PC-3 (cell line): ENCODE data around the gene CNIH4. TPM values are rescaled to one million over a fixed set of nuclear protein-coding genes. Genes with fewer than 3 reads are reported as not detected.

Experiments used
- ATAC-seq: fragments of 200-7000 bp; cut with Tn5 transposase; 2 replicates; pipeline ENCODE4 v1.9.1; 2020; ENCODE audit warnings: mild to moderate bottlenecking, moderate library complexity
- BruUV-seq: library from RNA; stranded (reverse); fragments of 400-500 nt; replicated peaks from 2 replicates; lab custom pipeline; 2021; lab: Mats Ljungman, UMichigan
- CTCF ChIA-PET: fragments of 300-600 bp; sonication (Branson Sonifier 250); formaldehyde crosslinking; loops from one replicate; lab custom pipeline; 2022; ENCODE audit warnings: antibody characterized with exemption; lab: Charles Lee
- POLR2A ChIA-PET: fragments of 300-600 bp; sonication (Branson Sonifier 250); formaldehyde crosslinking; loops from one replicate; lab custom pipeline; 2022; ENCODE audit warnings: antibody characterized with exemption; ENCODE audit not compliant: unreplicated experiment; lab: Charles Lee
- DNase-seq: peaks from one replicate; pipeline ENCODE4 v3.0.0-alpha.2; 2015
- H2AFZ ChIP-seq: fragments of 300-600 bp; sonication (generic); 2 replicates; pipeline ENCODE4 v1.6.0; 2016; ENCODE audit warnings: antibody characterized with exemption, low read length
- H3F3A ChIP-seq: fragments of 300-600 bp; sonication (generic); one replicate; pipeline ENCODE4 v1.6.0; 2017; ENCODE audit warnings: antibody characterized with exemption, low read length, control low read depth, mild to moderate bottlenecking; ENCODE audit not compliant: unreplicated experiment
- H3K27ac ChIP-seq: fragments of 300-600 bp; sonication (generic); 2 replicates; pipeline ENCODE4 v1.5.1; 2016; ENCODE audit warnings: mild to moderate bottlenecking, low read length
- H3K27me3 ChIP-seq: fragments of 300-600 bp; sonication (generic); 2 replicates; pipeline ENCODE4 v1.6.1; 2016; ENCODE audit warnings: low read length, mixed read lengths
- H3K36me3 ChIP-seq: fragments of 300-600 bp; sonication (generic); 2 replicates; pipeline ENCODE4 v1.6.1; 2016; ENCODE audit warnings: low read depth, mixed run types, low read length, mixed read lengths
- H3K4me1 ChIP-seq: fragments of 300-600 bp; sonication (generic); 2 replicates; pipeline ENCODE4 v1.5.1; 2016; ENCODE audit warnings: low read length; ENCODE audit not compliant: insufficient read depth
- H3K4me2 ChIP-seq: fragments of 300-600 bp; sonication (generic); 2 replicates; pipeline ENCODE4 v1.6.0; 2016; ENCODE audit warnings: low read length
- H3K4me3 ChIP-seq: fragments of 300-600 bp; sonication (generic); 2 replicates; pipeline ENCODE4 v1.5.1; 2016; ENCODE audit warnings: mild to moderate bottlenecking, low read length, mixed read lengths
- H3K79me2 ChIP-seq: fragments of 300-600 bp; sonication (generic); 2 replicates; pipeline ENCODE4 v1.6.1; 2017; ENCODE audit warnings: low read length, mixed read lengths
- H3K9ac ChIP-seq: fragments of 300-600 bp; sonication (generic); 2 replicates; pipeline ENCODE4 v1.6.0; 2016; ENCODE audit warnings: mild to moderate bottlenecking, low read length
- H3K9me2 ChIP-seq: fragments of 300-600 bp; sonication (generic); replicated peaks from 2 replicates; pipeline ENCODE4 v1.6.1; 2016; ENCODE audit warnings: mixed run types, low read length, mixed read lengths
- H3K9me3 ChIP-seq: fragments of 300-600 bp; sonication (generic); 2 replicates; pipeline ENCODE4 v1.6.1; 2016; ENCODE audit warnings: low read length, mixed read lengths
- H4K20me1 ChIP-seq: fragments of 300-600 bp; sonication (generic); 2 replicates; pipeline ENCODE4 v1.6.1; 2016; ENCODE audit warnings: low read length, mixed read lengths
- EZH2 ChIP-seq: fragments of 300-600 bp; sonication (generic); IDR thresholded peaks from one replicate; pipeline ENCODE4 v1.6.1; 2017; ENCODE audit warnings: antibody characterized with exemption, mild to moderate bottlenecking, low read length; ENCODE audit not compliant: unreplicated experiment
- EZH2phosphoT487 ChIP-seq: fragments of 300-600 bp; sonication (generic); IDR thresholded peaks from 2 replicates; pipeline ENCODE4 v1.6.1; 2018; ENCODE audit warnings: mild to moderate bottlenecking, antibody characterized with exemption, low read length, borderline replicate concordance
- intact Hi-C: fragments of 100-400 bp; cut with micrococcal nuclease; formaldehyde crosslinking; loops from 2 replicates; pipeline ENCODE4 v1.9.0; 2023
- total RNA-seq: library from RNA; depleted of rRNA; stranded (reverse); fragments of >200 nt; gene quantifications from 2 replicates; pipeline ENCODE4 v1.2.3, GENCODE V29; 2014
- TF ChIP-seq, protein P1 (sequence below): fragments of 300-600 bp; sonication (generic); conservative IDR thresholded peaks from 2 replicates; pipeline ENCODE4 v1.5.1; 2017; ENCODE audit warnings: antibody characterized with exemption, low read depth, mild to moderate bottlenecking, low read length

CNIH4 gene
- total RNA-seq, 1 experiment from 2014 or later = 89.9 TPM

DNA sequence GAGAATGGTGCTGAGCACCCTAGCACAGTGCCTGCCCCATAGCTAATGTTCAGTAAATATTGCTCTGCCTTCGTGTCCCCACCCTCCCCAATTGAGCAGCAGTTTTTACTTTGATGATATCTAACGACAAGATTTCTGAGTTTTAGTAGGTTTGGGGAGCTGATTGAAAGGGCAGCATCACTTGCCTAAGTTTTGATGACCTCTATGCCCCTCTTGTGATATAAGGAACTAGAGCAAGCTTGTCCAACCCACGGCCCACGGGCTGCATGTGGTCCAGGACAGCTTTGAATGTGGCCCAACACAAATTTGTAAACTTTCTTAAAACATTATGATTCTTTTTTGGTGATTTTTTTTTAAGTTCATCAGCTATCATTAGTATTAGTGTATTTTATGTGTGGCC lies 1.6 kb downstream of the CNIH4 start:
- no TSS peak for BruUV-seq
- TF ChIP-seq EZH2phosphoT487 (no peak), EZH2 (no peak)
- TF ChIP-seq, protein P1, sequence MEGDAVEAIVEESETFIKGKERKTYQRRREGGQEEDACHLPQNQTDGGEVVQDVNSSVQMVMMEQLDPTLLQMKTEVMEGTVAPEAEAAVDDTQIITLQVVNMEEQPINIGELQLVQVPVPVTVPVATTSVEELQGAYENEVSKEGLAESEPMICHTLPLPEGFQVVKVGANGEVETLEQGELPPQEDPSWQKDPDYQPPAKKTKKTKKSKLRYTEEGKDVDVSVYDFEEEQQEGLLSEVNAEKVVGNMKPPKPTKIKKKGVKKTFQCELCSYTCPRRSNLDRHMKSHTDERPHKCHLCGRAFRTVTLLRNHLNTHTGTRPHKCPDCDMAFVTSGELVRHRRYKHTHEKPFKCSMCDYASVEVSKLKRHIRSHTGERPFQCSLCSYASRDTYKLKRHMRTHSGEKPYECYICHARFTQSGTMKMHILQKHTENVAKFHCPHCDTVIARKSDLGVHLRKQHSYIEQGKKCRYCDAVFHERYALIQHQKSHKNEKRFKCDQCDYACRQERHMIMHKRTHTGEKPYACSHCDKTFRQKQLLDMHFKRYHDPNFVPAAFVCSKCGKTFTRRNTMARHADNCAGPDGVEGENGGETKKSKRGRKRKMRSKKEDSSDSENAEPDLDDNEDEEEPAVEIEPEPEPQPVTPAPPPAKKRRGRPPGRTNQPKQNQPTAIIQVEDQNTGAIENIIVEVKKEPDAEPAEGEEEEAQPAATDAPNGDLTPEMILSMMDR = no peak
- peak overlapping the region; percentile 82 for H3K4me2 ChIP-seq
- no peaks in the 10 kb centered on the region for H3K9me2 ChIP-seq
- H3K79me2 ChIP-seq = peaks cover 65% of the 10 kb centered on the region
- H3K9ac ChIP-seq = peak overlapping the region; percentile 83
- ChIA-PET POLR2A (interaction anchor here (0.7 kb wide), 1 partner anchor 9 kb away, joined by 3 read pairs; no protein-coding TSS in a partner anchor), CTCF (no interaction called here)
- H3K27ac ChIP-seq = no peak overlapping the region
- H3K36me3 ChIP-seq = no peaks in the 10 kb centered on the region
- DNase-seq = no peak
- H4K20me1 ChIP-seq = no peaks in the 10 kb centered on the region
- peak overlapping the region; percentile 68 for H3K4me3 ChIP-seq
- peak overlapping the region; percentile 97 for H2AFZ ChIP-seq
- ATAC-seq = no peak
- H3K9me3 ChIP-seq = no peaks in the 10 kb centered on the region
- no peaks in the 10 kb centered on the region for H3F3A ChIP-seq
- intact Hi-C loops = no loop called here
- H3K27me3 ChIP-seq = no peaks in the 10 kb centered on the region
- H3K4me1 ChIP-seq = peaks cover 14% of the 10 kb centered on the region

DNA sequence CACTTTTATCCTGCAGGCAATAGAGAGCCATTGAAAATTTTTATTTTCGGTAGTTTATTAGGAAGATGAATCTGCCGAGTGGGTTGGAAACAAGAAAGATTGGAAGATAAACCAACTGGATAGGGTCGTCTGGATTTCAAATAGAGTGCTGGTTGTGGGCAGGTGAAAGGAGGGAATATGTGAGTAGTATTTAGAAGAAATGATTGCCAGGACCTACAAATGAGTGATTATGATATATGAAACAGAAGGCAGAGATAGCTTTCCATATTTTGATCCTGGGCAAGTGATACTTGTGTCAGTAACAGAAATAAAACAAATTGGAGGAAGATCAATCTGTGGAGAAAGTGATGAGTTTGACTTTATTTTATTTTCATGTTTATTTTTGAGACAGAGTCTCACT lies 2.5 kb downstream of the CNIH4 start:
- no peaks in the 10 kb centered on the region for H3K9me2 ChIP-seq
- H3K4me3 ChIP-seq = no peak overlapping the region
- no peak for DNase-seq
- no peak overlapping the region for H2AFZ ChIP-seq
- ChIA-PET POLR2A (interaction anchor here (1.5 kb wide), 1 partner anchor 206 kb away, joined by 7 read pairs; no protein-coding TSS in a partner anchor), CTCF (no interaction called here)
- H3F3A ChIP-seq = no peaks in the 10 kb centered on the region
- TF ChIP-seq EZH2 = no peak
- TF ChIP-seq, protein P1 = no peak
- TF ChIP-seq EZH2phosphoT487 = no peak
- BruUV-seq = no TSS peak
- no peak for ATAC-seq
- no peak overlapping the region for H3K9ac ChIP-seq
- H4K20me1 ChIP-seq = no peaks in the 10 kb centered on the region
- no peak overlapping the region for H3K27ac ChIP-seq
- no peaks in the 10 kb centered on the region for H3K9me3 ChIP-seq
- H3K36me3 ChIP-seq = no peaks in the 10 kb centered on the region
- peaks cover 75% of the 10 kb centered on the region for H3K79me2 ChIP-seq
- H3K27me3 ChIP-seq = no peaks in the 10 kb centered on the region
- intact Hi-C loops = no loop called here
- peak overlapping the region; percentile 82; the same call in 1 of the 2 replicates for H3K4me2 ChIP-seq
- peaks cover 14% of the 10 kb centered on the region for H3K4me1 ChIP-seq

DNA sequence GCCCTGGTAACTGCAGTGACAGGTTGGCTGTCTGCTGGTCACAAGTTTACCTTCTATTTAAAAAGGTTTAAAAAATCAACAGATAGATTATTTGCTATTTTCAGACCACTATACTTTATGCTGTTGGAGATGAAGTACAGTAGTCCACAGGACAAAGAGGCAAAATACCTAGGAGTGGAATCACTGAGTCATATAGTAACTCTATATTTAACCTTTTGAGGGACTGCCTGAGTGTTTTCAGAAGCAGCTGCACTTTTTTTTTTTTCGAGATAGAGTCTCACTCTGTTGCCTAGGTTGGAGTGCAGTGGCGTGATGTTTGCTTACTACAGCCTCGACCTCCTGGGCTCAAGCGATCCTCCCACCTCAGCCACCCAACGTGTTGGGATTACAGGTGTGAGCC lies 11.7 kb downstream of the CNIH4 start:
- peaks cover 45% of the 10 kb centered on the region for H3K36me3 ChIP-seq
- no peaks in the 10 kb centered on the region for H3K9me2 ChIP-seq
- H3K4me1 ChIP-seq = no peaks in the 10 kb centered on the region
- intact Hi-C loops = no loop called here
- H3K4me3 ChIP-seq = no peak overlapping the region
- H3K4me2 ChIP-seq = no peak overlapping the region
- no peaks in the 10 kb centered on the region for H3F3A ChIP-seq
- H3K79me2 ChIP-seq = peaks cover 25% of the 10 kb centered on the region
- H3K27me3 ChIP-seq = no peaks in the 10 kb centered on the region
- no peak overlapping the region for H3K9ac ChIP-seq
- ChIA-PET CTCF (no interaction called here), POLR2A (no interaction called here)
- TF ChIP-seq EZH2 = no peak
- TF ChIP-seq, protein P1 = no peak
- no peak for TF ChIP-seq EZH2phosphoT487
- DNase-seq = no peak
- no peak for ATAC-seq
- no peak overlapping the region for H3K27ac ChIP-seq
- H2AFZ ChIP-seq = no peak overlapping the region
- BruUV-seq = no TSS peak
- no peaks in the 10 kb centered on the region for H3K9me3 ChIP-seq
- H4K20me1 ChIP-seq = no peaks in the 10 kb centered on the region
